GM12891 (cell line): ENCODE results near the gene TMTC1.

ENCODE experiments used
- PAX5 ChIP-seq: IDR thresholded peaks from 2 replicates; pipeline ENCODE4 v1.6.1; 2011; ENCODE audit warnings: low read length, moderate library complexity, mild to moderate bottlenecking; ENCODE audit not compliant: insufficient read depth, severe bottlenecking
- POLR2A ChIP-seq: IDR thresholded peaks from 2 replicates; pipeline ENCODE4 v1.6.1; 2011; ENCODE audit warnings: low read depth, low read length, control low read depth
- POLR2AphosphoS5 ChIP-seq: IDR thresholded peaks from 2 replicates; pipeline ENCODE4 v1.6.1; 2011; ENCODE audit warnings: low read depth, low read length, control low read depth
- POU2F2 ChIP-seq: IDR thresholded peaks from 2 replicates; pipeline ENCODE4 v1.6.1; 2011; ENCODE audit warnings: low read depth, mild to moderate bottlenecking, control low read depth, low read length, moderate library complexity
- SPI1 ChIP-seq: IDR thresholded peaks from 2 replicates; pipeline ENCODE4 v1.6.1; 2011; ENCODE audit warnings: low read depth, low read length, control low read depth
- TAF1 ChIP-seq: IDR thresholded peaks from 2 replicates; pipeline ENCODE4 v1.6.1; 2011; ENCODE audit warnings: low read depth, low read length, control low read depth

GRCh38 chr12:29614694-29615325, 168.9 kb downstream of the TMTC1 start:
- TF ChIP-seq POLR2AphosphoS5 (no peak), POLR2A (no peak), TAF1 (no peak), POU2F2 (no peak), PAX5 (no peak), SPI1 (no peak)
